ENCODE measurements around the gene CWH43. TPM values are rescaled to one million over a fixed set of nuclear protein-coding genes. Genes with fewer than 3 reads are reported as not detected.

The CWH43 gene
- total and polyA plus RNA-seq, 9 of the 15 experiments (the other 6 are each of a cell fraction or from before 2014, with no cell fraction given), result not detected

- POLR2A ChIA-PET, result interaction anchor here (1.1 kb wide), 1 partner anchor 10 kb away, joined by 4 read pairs; no protein-coding TSS in a partner anchor
- no peaks in the 10 kb centered on the region for H3K27me3 ChIP-seq (ENCODE audit: control insufficient read depth in 2 of 2, insufficient read depth in 2 of 2, low read length in 2 of 2)
- ATAC-seq, result peak; percentile 52
- no peak overlapping the region for H3K4me2 ChIP-seq (ENCODE audit: insufficient read depth, low read length)
- no peaks in the 10 kb centered on the region for H3K79me2 ChIP-seq (ENCODE audit: control insufficient read depth, insufficient read depth, low read length)
- H3K9ac ChIP-seq (ENCODE audit: insufficient read depth in 1 of 2, low read depth in 2 of 2, low read length in 2 of 2), result no peak overlapping the region
- H4K20me1 ChIP-seq (replicated peaks; ENCODE audit: control insufficient read depth, insufficient read depth, low read length), result no peaks in the 10 kb centered on the region
- H3K9me1 ChIP-seq (ENCODE audit: control insufficient read depth, insufficient read depth, low read length), result no peaks in the 10 kb centered on the region
- peak; percentile 12 to 23 (median 20) for DNase-seq (ENCODE audit: extremely low read depth in 1 of 4, low spot score in 3 of 4)
- CTCF ChIA-PET (ENCODE audit: low intra/inter-chr PET ratio), result no interaction called here
- H3K9me3 ChIP-seq (replicated peaks; ENCODE audit: control insufficient read depth, insufficient read depth, low read depth, low read length), result no peaks in the 10 kb centered on the region
- in situ Hi-C loops (cut with MboI), result no loop called here
- FAIRE-seq, result peak; percentile 19
- WGBS (ENCODE audit: insufficient coverage, low coverage, missing lambda C conversion rate), result no CpG with 5 or more reads among the region's 1 CpG
- H3K36me3 ChIP-seq (ENCODE audit: control insufficient read depth, insufficient read depth, low read length), result no peaks in the 10 kb centered on the region
- H3K27ac ChIP-seq (ENCODE audit: extremely low read depth, low read depth, low read length), result no peak overlapping the region
- intact Hi-C loops (cut with micrococcal nuclease), result no loop called here
- BruUV-seq (replicated peaks), result no TSS peak
- no peak overlapping the region for H3K4me3 ChIP-seq
- H2AFZ ChIP-seq (ENCODE audit: low read depth, low read length), result no peak overlapping the region
- no peaks in the 10 kb centered on the region; a peak in 2 of 5 replicates for H3K4me1 ChIP-seq (replicated peaks in 1 of 2; ENCODE audit: control insufficient read depth in 2 of 2, insufficient read depth in 2 of 2, low read length in 2 of 2)
- TF ChIP-seq ZNF445 (CRISPR knock-in tag; IDR thresholded peaks at IDR 0.05; ENCODE audit: low read depth) (no peak), CTCF (IDR thresholded peaks at IDR 0.05 in 2 of 3, conservative IDR thresholded peaks at IDR 0.05 in 1 of 3; ENCODE audit: insufficient read depth in 2 of 3, low read depth in 1 of 3, low read length in 3 of 3) (peak in 2 of 3 experiments; percentile 38 to 45; a peak in 3 of 6 replicates), C11orf30 (IDR thresholded peaks at IDR 0.05; ENCODE audit: low read depth) (peak; percentile 82), HBP1 (CRISPR knock-in tag; IDR thresholded peaks at IDR 0.05) (no peak), PHB (CRISPR knock-in tag; IDR thresholded peaks at IDR 0.05) (no peak), NFE2 (IDR thresholded peaks at IDR 0.05; ENCODE audit: low read depth) (peak; percentile 84), ZNF316 (IDR thresholded peaks at IDR 0.05) (peak; percentile 86), ZNF184 (CRISPR knock-in tag; IDR thresholded peaks at IDR 0.05) (no peak), ZFPM2 (CRISPR knock-in tag; IDR thresholded peaks at IDR 0.05) (no peak), BACH1 (tag; IDR thresholded peaks at IDR 0.05) (peak; percentile 65; the same call in 1 of the 2 replicates), MAFG (tag; conservative IDR thresholded peaks at IDR 0.05) (peak; percentile 79), XRCC5 (IDR thresholded peaks at IDR 0.05; ENCODE audit: low read depth, low read length) (no peak), SMARCA4 (IDR thresholded peaks at IDR 0.05) (0 out of 2 replicates have a peak, but pooled peaks have one; percentile 30)
Measured at GRCh38 chr4:48947731-48948130, 38.3 kb upstream of the CWH43 start.
